ENCODE results near the gene NDRG4. TPM values are rescaled to one million over a fixed set of nuclear protein-coding genes. Genes with fewer than 3 reads are reported as not detected.
A peak's percentile ranks its signal among the peaks of the same experiment; 100 is the strongest.

NDRG4 gene
- total and polyA plus RNA-seq, 2 of the 13 experiments (the other 11 are each of a cell fraction or from before 2014, with no cell fraction given): 1.7 to 2.7 TPM

- CTCF ChIA-PET (ENCODE audit: low intra/inter-chr PET ratio, low total read pairs): no interaction called here
- ATAC-seq (no peak), FAIRE-seq (no peak), DNase-seq (ENCODE audit: low spot score) (no peak)
- intact Hi-C loops (cut with micrococcal nuclease; ENCODE audit: unreplicated experiment): no loop called here
- 81% methylated on average over 13 of the region's 21 CpGs for WGBS (ENCODE audit: low lambda C conversion rate)
- no peaks in the 10 kb centered on the region for H3K9me3 ChIP-seq (ENCODE audit: low read length)
- BruUV-seq (replicated peaks): no TSS peak
- H3K36me3 ChIP-seq (replicated peaks in 1 of 2; ENCODE audit: control insufficient read depth in 1 of 2, insufficient read depth in 2 of 2, low read length in 2 of 2): no peaks in the 10 kb centered on the region
- in situ Hi-C loops (cut with HindIII; ENCODE audit: extremely low pct_ligation_motif_present, low pct_unique_long_range_greater_than_20kb): loop anchor here (10.0 kb wide), 1 partner anchor 231 kb away; the partner anchor contains the start of gene GOT2
- peaks cover 44% of the 10 kb centered on the region for H3K4me1 ChIP-seq (ENCODE audit: insufficient read depth, low read length)
- POLR2A ChIA-PET: no interaction called here
- no peak overlapping the region for H3K4me3 ChIP-seq (replicated peaks in 1 of 3; ENCODE audit: insufficient read depth in 1 of 3, low read depth in 2 of 3, low read length in 3 of 3)
- peaks cover 0 to 8% of the 10 kb centered on the region in 2 experiments; a peak in 2 of 5 replicates for H3K27me3 ChIP-seq (ENCODE audit: control insufficient read depth in 1 of 2, insufficient read depth in 2 of 2, low read length in 2 of 2)
- no peak overlapping the region for H3K27ac ChIP-seq (ENCODE audit: extremely low read length, insufficient read depth, low read length)
- TF ChIP-seq AGO2 (optimal IDR thresholded peaks at IDR 0.05; ENCODE audit: low read depth, low read length): peak; percentile 22
- no peak for TF ChIP-seq POLR2G (IDR thresholded peaks at IDR 0.05; ENCODE audit: low read depth, low read length)
- no peak for TF ChIP-seq KAT8 (CRISPR knock-in tag; IDR thresholded peaks at IDR 0.05)
- TF ChIP-seq MNT (IDR thresholded peaks at IDR 0.05): peak; percentile 35
- TF ChIP-seq SMYD3 (CRISPR knock-in tag; IDR thresholded peaks at IDR 0.05): no peak
- no peak for TF ChIP-seq KDM6A (CRISPR knock-in tag; IDR thresholded peaks at IDR 0.05; ENCODE audit: low read depth)
- no peak for TF ChIP-seq TMF1 (CRISPR knock-in tag; IDR thresholded peaks at IDR 0.05; ENCODE audit: low read depth)
- TF ChIP-seq ZNF83 (CRISPR knock-in tag; IDR thresholded peaks at IDR 0.05; ENCODE audit: borderline replicate concordance): 0 out of 2 replicates have a peak, but pooled peaks have one; percentile 37
- no peak overlapping the region for H2AFZ ChIP-seq (ENCODE audit: low read length)
- H3K9ac ChIP-seq (ENCODE audit: insufficient read depth, low read depth, low read length): no peak overlapping the region
- H4K20me1 ChIP-seq (ENCODE audit: insufficient read depth, low read length): no peaks in the 10 kb centered on the region
- H3K79me2 ChIP-seq (ENCODE audit: insufficient read depth, low read length): no peaks in the 10 kb centered on the region
- H3K4me2 ChIP-seq (ENCODE audit: low read depth, low read length): no peak overlapping the region
Observed at GRCh38 chr16:58503863-58504688, 4.1 kb downstream of the NDRG4 start.
